ENCODE results near the gene SLC39A8. TPM values are rescaled to one million over a fixed set of nuclear protein-coding genes. Genes with fewer than 3 reads are reported as not detected.
A peak's percentile ranks its signal among the peaks of the same experiment; 100 is the strongest.

Gene SLC39A8
- total RNA-seq, 2 experiments from 2014 or later: 46.9 to 53.5 TPM

DNA sequence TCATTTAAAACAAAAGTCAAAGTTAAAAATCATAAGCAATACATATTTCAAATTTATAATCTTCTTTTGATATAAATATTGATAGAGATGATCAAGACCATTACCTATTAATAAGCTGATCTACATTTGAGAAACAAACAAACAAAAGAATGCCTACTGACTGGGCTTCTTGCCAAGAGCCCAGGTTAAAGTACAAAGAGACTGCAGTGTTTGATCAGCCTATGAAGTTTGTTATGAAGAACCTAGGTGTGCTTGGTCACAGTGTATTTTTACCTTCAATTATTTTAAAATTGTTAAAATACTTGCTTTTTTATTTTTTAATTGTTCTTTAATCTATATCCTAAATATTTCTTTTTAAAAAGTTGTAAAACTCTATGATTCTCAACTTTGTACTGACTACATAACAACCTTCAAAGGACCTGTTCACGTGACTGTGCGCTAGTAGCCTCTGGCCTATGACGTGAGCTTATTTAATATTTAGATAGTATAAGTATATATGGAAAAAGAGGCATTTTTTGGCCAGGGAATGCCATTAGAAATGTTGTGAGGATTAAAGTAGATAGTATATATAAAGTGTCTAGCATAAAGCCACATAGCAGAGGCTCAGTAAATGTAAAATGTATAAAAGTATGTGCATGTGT lies 11.4 kb upstream of the SLC39A8 start:
- CTCF ChIA-PET: no interaction called here

DNA sequence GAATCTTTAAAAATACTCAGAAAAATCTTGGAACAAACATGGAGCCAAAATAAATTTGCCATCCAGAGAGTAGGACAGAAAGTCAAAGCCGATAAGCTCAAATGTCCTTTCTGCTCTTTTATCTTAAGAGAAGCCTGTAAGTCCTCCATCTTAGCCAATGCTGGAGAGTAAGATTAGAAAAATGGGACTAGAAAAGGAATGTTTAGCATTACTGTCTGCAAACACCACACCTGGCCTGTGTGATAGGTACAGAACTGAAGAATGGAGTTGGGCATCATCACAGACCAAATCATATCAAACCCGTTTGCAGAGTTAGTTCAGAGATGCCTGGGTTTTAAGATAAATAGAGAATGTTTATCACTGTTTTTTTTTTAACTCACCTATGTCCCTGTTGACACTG lies 10.5 kb upstream of the SLC39A8 start:
- intact Hi-C loops (cut with DNase I, micrococcal nuclease): no loop called here
- DNase-seq (no peak), ATAC-seq (no peak)
- no peak overlapping the region for H3K27ac Mint-ChIP-seq
- no peak overlapping the region for H3K4me3 Mint-ChIP-seq
- no peaks in the 10 kb centered on the region for H3K4me1 Mint-ChIP-seq
- CTCF ChIA-PET: no interaction called here
- no peaks in the 10 kb centered on the region for H3K27me3 Mint-ChIP-seq
- no peaks in the 10 kb centered on the region for H3K9me3 Mint-ChIP-seq (ENCODE audit: low read depth)
- H3K36me3 Mint-ChIP-seq (ENCODE audit: low read depth): no peaks in the 10 kb centered on the region
- POLR2A ChIA-PET: no interaction called here

More for the DNA sequence above, 11.4 kb upstream of the SLC39A8 start:
- Mint-ChIP-seq H3K36me3 (ENCODE audit: low read depth) (no peaks in the 10 kb centered on the region), H3K4me3 (no peak overlapping the region), H3K27me3 (no peaks in the 10 kb centered on the region), H3K9me3 (ENCODE audit: low read depth) (no peaks in the 10 kb centered on the region), H3K4me1 (no peaks in the 10 kb centered on the region), H3K27ac (no peak overlapping the region)
- intact Hi-C loops (cut with DNase I, micrococcal nuclease): no loop called here
- ATAC-seq (no peak), DNase-seq (no peak)
- POLR2A ChIA-PET: no interaction called here

DNA sequence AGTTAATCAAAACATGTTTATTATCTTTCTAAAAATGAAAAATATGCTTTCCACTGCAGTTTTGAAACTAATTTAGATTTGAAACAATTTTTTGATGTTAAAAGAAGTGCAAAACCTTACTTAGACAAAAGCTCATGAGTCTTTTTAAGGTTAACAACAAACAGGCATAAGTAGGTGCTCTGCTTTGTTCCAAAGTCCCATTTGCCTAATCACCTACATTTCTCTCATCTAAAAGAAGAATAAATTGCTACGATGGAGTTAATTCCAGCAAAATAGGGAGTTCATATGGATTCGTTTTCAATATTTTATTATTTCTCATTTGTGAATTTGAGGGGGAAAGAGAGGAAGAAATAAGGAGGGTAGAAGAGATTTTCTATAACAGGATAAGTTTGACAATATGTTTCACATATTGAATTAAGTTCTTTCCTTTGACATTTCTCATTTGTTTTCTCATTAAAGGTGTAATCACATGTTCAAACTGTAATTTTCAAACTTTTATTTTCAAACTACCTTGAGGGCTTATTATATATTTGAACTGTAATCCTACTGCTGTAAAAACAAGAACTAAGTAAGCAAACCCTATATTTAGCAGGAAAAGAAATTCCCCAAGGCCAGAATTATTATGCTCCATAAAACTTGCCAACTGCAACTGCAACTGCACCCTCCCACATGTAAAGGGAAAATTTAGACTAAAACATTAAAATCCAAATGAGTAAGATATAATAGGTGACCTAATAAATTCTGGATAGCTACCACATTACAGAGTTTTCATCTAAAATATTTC lies 9.6 kb upstream of the SLC39A8 start:
- ChIA-PET POLR2A (no interaction called here), CTCF (interaction anchor here (1.2 kb wide), 1 partner anchor 76 kb away, joined by 4 read pairs; no protein-coding TSS in a partner anchor)
- no peak overlapping the region for H3K4me3 Mint-ChIP-seq
- H3K9me3 Mint-ChIP-seq (ENCODE audit: low read depth): no peaks in the 10 kb centered on the region
- DNase-seq (no peak), ATAC-seq (no peak)
- H3K27me3 Mint-ChIP-seq: no peaks in the 10 kb centered on the region
- H3K36me3 Mint-ChIP-seq (ENCODE audit: low read depth): no peaks in the 10 kb centered on the region
- H3K27ac Mint-ChIP-seq: no peak overlapping the region
- intact Hi-C loops (cut with DNase I, micrococcal nuclease): no loop called here
- H3K4me1 Mint-ChIP-seq: no peaks in the 10 kb centered on the region

DNA sequence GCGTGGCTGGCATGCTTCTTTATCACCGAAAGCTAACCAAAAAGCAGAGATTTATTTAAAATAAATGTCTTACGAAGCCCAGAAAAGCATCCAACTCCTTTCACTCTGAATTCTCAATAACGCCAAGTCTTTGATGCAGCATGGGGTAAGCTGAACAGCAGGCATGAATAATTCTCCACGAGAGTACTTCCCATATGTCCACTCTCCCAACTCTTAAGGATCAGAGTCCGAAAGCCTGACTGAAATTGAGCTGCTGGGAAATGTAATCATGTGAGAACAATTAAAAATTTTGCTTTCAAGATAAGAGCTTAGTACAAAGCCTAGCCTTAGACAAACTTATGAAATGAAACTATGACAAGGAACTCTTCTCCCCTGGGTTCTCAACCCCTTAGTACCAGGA lies 7.5 kb upstream of the SLC39A8 start:
- H3K4me1 Mint-ChIP-seq: no peaks in the 10 kb centered on the region
- CTCF ChIA-PET: interaction anchor here (1.0 to 1.2 kb wide), 2 partner anchors 34 to 66 kb away, joined by 3 read pairs; no protein-coding TSS in a partner anchor
- no peaks in the 10 kb centered on the region for H3K27me3 Mint-ChIP-seq
- ATAC-seq: no peak
- POLR2A ChIA-PET: no interaction called here
- H3K27ac Mint-ChIP-seq: no peak overlapping the region
- DNase-seq: no peak
- H3K4me3 Mint-ChIP-seq: no peak overlapping the region
- intact Hi-C loops (cut with DNase I, micrococcal nuclease): no loop called here
- H3K9me3 Mint-ChIP-seq (ENCODE audit: low read depth): no peaks in the 10 kb centered on the region
- H3K36me3 Mint-ChIP-seq (ENCODE audit: low read depth): no peaks in the 10 kb centered on the region

DNA sequence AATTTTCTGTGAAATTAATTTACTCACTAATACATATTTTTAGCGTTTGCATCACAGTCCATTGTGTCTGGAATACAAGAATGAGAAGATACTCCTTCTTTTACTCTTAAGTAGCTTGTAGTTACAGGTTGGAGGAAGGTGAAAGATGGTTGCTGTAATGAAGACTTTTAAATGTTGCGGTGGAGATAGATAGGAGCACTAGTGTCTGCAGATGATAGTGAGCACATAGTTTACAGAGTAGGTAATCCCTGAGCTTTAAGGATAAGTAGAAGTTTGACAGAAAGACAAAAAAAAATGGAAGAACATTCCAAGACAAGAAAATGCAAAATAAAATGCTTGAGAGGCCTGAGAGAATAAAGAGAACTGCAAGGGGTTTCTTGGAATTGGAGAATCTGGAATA lies 5.4 kb upstream of the SLC39A8 start:
- Mint-ChIP-seq H3K9me3 (ENCODE audit: low read depth) (no peaks in the 10 kb centered on the region), H3K36me3 (ENCODE audit: low read depth) (no peaks in the 10 kb centered on the region), H3K27ac (no peak overlapping the region), H3K27me3 (no peaks in the 10 kb centered on the region), H3K4me1 (peaks cover 9% of the 10 kb centered on the region), H3K4me3 (no peak overlapping the region)
- ChIA-PET CTCF (no interaction called here), POLR2A (no interaction called here)
- no peak for DNase-seq
- ATAC-seq: no peak
- intact Hi-C loops (cut with DNase I, micrococcal nuclease): no loop called here

DNA sequence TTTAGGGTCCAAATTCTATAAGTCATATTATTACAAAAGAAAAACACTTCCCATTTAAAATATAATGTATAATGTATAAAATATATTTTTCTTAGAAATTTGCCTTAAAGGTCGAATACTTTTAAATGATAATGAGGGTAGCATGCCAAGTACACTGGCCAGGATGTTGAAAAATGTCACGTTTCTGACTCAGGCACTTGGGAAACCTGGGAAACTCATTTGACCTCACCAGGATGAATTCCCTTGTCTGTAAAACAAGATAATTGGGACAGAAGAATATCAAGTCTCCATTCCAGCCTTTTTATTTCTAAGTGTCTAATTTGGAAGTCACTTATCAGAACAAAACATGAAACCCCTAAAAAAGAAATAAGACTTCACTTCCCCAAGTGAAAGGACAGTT lies 3.4 kb upstream of the SLC39A8 start:
- Mint-ChIP-seq H3K9me3 (ENCODE audit: low read depth) (no peaks in the 10 kb centered on the region), H3K27me3 (no peaks in the 10 kb centered on the region), H3K27ac (no peak overlapping the region), H3K4me1 (peaks cover 12% of the 10 kb centered on the region), H3K4me3 (no peak overlapping the region), H3K36me3 (ENCODE audit: low read depth) (no peaks in the 10 kb centered on the region)
- POLR2A ChIA-PET: no interaction called here
- no peak for DNase-seq
- ATAC-seq: no peak
- CTCF ChIA-PET: interaction anchor here (0.8 kb wide), 1 partner anchor 115 kb away, joined by 3 read pairs; no protein-coding TSS in a partner anchor
- intact Hi-C loops (cut with DNase I, micrococcal nuclease): loop anchor here in 1 of 2 experiments (10.0 kb wide), 1 partner anchor 666 kb away; the partner anchor contains the start of gene SLC9B1

DNA sequence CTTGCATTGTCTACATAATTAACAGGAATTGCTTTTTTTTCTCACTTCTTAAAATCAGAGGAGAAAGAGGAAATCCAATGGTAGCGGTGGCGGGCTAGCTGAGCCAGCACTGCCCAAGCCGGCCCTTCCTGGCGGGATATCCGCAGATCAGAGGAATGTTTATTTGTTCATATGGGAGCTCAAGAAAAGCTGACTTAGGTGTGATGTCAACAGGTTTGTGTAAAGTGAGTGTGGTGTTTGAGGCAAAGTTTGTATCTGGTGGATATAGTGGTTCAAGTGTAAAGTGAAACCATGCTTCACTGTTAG lies 466 bp upstream of the SLC39A8 start:
- ATAC-seq: no peak
- Mint-ChIP-seq H3K4me3 (peak overlapping the region; percentile 86), H3K9me3 (ENCODE audit: low read depth) (no peaks in the 10 kb centered on the region), H3K4me1 (peaks cover 38% of the 10 kb centered on the region), H3K27me3 (no peaks in the 10 kb centered on the region), H3K27ac (peak overlapping the region; percentile 99), H3K36me3 (ENCODE audit: low read depth) (peaks cover 12% of the 10 kb centered on the region)
- CTCF ChIA-PET: interaction anchor here (0.5 to 3.0 kb wide), 12 partner anchors 10 to 1194 kb away, joined by 3 to 20 read pairs (median 4); no protein-coding TSS in a partner anchor
- no peak for DNase-seq
- POLR2A ChIA-PET: interaction anchor here (1.5 kb wide), 1 partner anchor 482 kb away, joined by 9 read pairs; the partner anchor contains the start of gene UBE2D3
- intact Hi-C loops (cut with DNase I, micrococcal nuclease): loop anchor here (1.0 to 10.0 kb wide), 16 partner anchors 45 to 998 kb away; partner anchors contain the start of genes SLC9B1 (in 2 of the 2), UBE2D3 (in 2 of the 2), BDH2 (in 1 of the 2) and PPP3CA (in 1 of the 2)

DNA sequence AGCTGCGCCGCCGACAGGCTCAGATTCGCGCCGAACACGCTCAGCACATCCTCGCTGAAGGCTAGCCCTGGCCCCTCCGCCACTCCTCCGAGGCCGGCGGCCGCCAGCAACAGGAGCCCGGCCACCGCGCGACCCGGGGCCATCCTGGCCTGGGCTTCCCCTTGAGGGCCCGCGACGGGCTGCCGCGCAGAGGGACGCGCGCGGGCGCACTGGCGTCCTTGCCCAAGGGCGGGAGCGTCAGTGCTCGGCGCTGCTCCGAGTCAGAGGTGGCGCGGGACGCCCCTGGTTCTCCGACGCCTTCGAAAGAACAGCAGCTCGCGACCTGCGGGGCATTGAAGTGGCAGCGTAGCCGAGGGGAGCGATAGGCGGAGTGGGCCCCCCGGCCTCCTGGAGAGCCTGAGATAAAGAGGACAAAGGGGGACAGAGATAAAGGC lies 745 bp downstream of the SLC39A8 start:
- peaks cover 19% of the 10 kb centered on the region for H3K36me3 Mint-ChIP-seq (ENCODE audit: low read depth)
- peaks cover 47% of the 10 kb centered on the region for H3K4me1 Mint-ChIP-seq
- H3K27ac Mint-ChIP-seq: peak overlapping the region; percentile 99
- ChIA-PET POLR2A (interaction anchor here (0.5 to 1.5 kb wide), 7 partner anchors 25 to 852 kb away, joined by 3 to 9 read pairs (median 3); partner anchors contain the start of gene UBE2D3), CTCF (interaction anchor here (0.7 to 3.0 kb wide), 9 partner anchors 9 to 272 kb away, joined by 3 to 20 read pairs (median 4); no protein-coding TSS in a partner anchor)
- intact Hi-C loops (cut with DNase I, micrococcal nuclease): loop anchor here (1.0 to 10.0 kb wide), 8 partner anchors 82 to 756 kb away; partner anchors contain the start of genes NFKB1 (in 1 of the 2), SLC9B1 (in 1 of the 2), SLC9B2 (in 1 of the 2) and UBE2D3 (in 1 of the 2)
- peak; percentile 84 for DNase-seq
- H3K27me3 Mint-ChIP-seq: no peaks in the 10 kb centered on the region
- H3K9me3 Mint-ChIP-seq (ENCODE audit: low read depth): no peaks in the 10 kb centered on the region
- peak overlapping the region; percentile 86 for H3K4me3 Mint-ChIP-seq
- ATAC-seq: peak; percentile 56

DNA sequence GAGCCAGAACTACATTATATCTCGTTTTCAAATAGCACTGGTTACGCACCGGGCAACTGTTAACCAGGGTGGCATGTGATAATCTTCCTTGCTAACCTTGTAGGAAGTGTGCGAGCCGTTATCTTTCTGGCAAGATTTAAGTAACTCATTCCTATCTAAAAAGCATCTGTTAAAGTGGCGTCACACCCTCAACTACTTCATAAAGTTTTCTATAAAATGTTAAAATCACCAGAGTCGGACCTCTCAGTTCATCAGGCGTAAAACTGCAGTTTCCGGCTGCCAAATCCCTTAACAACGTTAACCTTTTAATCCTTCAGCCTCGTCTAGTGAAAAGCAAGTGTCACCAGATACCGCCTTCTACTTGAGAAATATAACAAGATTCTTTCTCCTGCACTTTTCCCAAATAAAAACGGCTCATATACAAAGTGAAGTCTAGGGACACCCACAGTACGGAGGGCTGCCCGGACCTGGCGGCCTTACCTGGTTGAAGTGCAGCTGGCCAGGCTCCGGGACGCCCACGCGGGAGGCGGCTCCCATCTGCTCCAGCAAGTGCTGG lies 1.2 kb downstream of the SLC39A8 start:
- ChIA-PET CTCF (interaction anchor here (0.9 to 3.0 kb wide), 5 partner anchors 8 to 86 kb away, joined by 3 to 20 read pairs (median 6); no protein-coding TSS in a partner anchor), POLR2A (interaction anchor here (0.6 to 1.5 kb wide), 3 partner anchors 167 to 484 kb away, joined by 3 to 9 read pairs (median 4); partner anchors contain the start of gene UBE2D3)
- DNase-seq (peak; percentile 86), ATAC-seq (peak; percentile 18)
- Mint-ChIP-seq H3K4me1 (peaks cover 50% of the 10 kb centered on the region), H3K4me3 (peak overlapping the region; percentile 86), H3K27ac (peak overlapping the region; percentile 99), H3K36me3 (ENCODE audit: low read depth) (peaks cover 22% of the 10 kb centered on the region), H3K9me3 (ENCODE audit: low read depth) (no peaks in the 10 kb centered on the region), H3K27me3 (no peaks in the 10 kb centered on the region)
- intact Hi-C loops (cut with DNase I, micrococcal nuclease): loop anchor here (1.0 to 10.0 kb wide), 8 partner anchors 81 to 757 kb away; partner anchors contain the start of genes NFKB1 (in 1 of the 2), SLC9B1 (in 1 of the 2), SLC9B2 (in 1 of the 2) and UBE2D3 (in 1 of the 2)

DNA sequence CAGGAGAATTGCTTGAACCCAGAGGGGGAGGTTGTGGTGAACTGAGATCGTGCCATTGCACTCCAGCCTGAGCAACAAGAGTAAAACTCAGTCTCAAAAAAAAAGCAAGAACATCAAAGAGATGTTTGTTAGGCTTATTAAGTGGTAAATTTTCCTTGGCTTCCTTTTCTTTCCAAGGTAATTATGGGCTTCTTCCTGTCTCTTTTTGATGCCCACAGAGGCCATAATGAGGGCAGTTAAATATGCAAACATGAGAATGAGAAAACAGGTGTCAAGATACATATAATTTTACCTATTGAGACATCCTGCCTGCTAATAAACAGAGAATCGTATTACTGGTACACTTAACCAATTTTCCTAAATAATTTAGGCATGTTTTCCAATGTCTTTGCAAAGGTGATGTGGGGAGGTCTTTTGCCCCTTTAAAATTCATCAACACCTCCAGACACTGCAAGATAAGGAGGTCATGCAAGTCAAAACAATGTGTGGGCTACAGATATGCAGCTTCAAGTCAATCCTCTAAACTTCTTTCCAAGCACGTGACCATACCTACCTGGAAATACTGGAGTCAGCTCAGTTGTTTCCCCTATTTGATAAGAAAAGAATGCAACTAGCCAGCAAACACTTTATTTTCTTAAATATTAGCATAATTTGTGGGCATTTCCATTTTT lies 2.7 kb downstream of the SLC39A8 start:
- peaks cover 57% of the 10 kb centered on the region for H3K4me1 Mint-ChIP-seq
- peaks cover 24% of the 10 kb centered on the region for H3K36me3 Mint-ChIP-seq (ENCODE audit: low read depth)
- CTCF ChIA-PET: interaction anchor here (0.7 to 0.8 kb wide), 2 partner anchors 88 to 1251 kb away, joined by 3 read pairs; no protein-coding TSS in a partner anchor

More for the DNA sequence above, 2.7 kb downstream of the SLC39A8 start:
- Mint-ChIP-seq H3K27me3 (no peaks in the 10 kb centered on the region), H3K4me3 (peak overlapping the region; percentile 86), H3K27ac (peak overlapping the region; percentile 10), H3K9me3 (ENCODE audit: low read depth) (no peaks in the 10 kb centered on the region)
- DNase-seq (no peak), ATAC-seq (no peak)
- intact Hi-C loops (cut with DNase I, micrococcal nuclease): loop anchor here in 1 of 2 experiments (10.0 kb wide), 1 partner anchor 672 kb away; the partner anchor contains the start of gene SLC9B1
- POLR2A ChIA-PET: no interaction called here
